A204.1 (cell line): Measurements from ENCODE around the gene FLVCR2.

Source experiments
- FAIRE-seq: peaks from 2 replicates; lab custom pipeline; 2012; peaks lifted over from hg19 to GRCh38; lab: Jason Lieb, UNC

The FLVCR2 gene

DNA sequence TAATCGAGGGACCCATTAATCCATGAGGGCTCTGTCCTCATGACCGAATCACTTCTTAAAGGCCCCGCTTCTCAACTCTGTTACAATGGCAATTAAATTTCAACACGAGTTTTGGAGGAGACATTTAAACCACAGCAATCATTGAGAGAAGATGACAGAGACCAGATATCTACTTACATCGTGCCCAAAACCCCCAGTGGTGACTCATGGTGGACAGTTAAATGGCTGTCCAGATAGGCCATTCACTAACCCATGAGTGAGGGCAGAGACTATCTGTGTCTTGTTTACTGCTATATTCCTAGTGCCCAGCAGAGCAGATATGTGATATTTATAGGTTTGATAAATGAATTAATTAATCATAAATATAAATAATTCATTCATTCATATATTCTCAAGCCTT, 20.0 kb upstream of the FLVCR2 start:
- FAIRE-seq, result no peak

- no peak for FAIRE-seq
Observed at GRCh38 chr14:75559045-75559444, 19.4 kb upstream of the FLVCR2 start.

DNA sequence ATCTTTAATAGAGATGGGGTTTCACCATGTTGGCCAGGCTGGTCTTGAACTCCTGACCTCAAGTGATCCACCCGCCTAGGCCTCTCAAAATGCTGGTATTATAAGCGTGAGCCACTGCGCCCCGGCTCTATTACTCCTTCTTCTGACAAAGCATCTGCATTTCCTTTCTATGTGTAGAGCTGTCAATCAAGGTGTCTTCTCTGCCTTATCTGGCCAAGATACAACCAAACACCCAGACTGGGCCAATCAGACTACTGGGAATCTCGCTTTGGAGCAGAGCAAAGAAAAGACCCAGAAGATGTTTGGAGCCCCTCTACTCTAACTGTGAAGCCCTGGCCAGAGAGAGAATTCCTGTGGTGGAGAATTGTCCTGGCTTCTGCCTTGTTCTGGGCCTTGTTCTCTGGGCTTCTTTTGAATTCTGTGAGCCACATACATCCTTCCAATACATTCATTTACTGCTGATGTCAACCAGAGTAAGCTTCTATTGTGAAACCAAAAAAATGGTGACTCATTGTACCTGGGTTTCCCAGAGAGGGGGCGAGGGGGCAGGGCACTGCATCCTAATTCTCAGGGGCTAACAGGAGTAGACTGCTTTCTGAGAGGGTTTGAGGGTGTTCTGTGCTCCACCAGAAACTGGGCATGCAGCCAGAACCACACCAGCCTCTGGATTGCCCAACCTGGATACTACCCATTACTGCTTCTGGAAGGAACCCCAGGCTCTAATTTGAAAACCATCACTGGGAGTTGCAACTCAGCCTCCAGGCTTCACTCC, 18.8 kb upstream of the FLVCR2 start:
- FAIRE-seq, result no peak

GRCh38 chr14:75561013-75561432, 17.4 kb upstream of the FLVCR2 start:
- no peak for FAIRE-seq

DNA sequence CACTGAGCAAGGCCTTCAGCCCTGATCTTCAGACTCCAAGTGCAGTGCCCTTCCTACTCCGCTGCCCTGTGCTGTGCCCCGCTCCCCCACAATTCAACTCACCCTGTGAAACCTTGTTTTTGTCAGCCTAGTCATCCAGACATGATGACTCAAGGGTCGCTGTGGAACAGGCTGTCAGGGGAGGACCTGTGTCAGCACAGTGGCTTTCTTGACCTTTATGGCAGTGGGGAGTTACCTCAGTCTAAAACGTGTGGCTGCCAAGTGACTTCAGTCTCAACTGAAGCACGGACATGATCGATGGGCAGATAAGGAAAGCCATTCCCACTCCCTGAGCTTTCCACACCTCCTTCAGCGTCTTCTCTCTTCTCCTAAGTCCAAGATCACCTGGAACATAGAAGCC, 16.3 kb upstream of the FLVCR2 start:
- no peak for FAIRE-seq

DNA sequence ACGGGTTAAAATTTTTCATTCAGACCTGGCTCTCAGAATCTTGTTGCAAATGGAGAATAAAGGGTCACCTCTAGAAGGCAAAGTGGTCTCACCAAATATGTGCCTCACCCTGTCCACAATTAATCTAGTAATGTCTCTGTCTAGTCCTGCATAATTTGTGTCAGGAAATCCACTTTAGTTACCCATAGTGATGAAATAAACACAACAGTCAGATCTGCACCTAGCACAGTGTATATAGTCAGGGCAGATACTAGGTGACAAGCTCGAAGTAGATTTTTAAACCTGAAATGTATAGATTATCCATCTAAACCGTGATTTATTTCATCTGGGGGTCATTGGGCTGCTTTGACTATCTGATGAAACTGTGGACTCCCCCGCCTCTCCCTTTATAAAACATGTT, 15.9 kb upstream of the FLVCR2 start:
- no peak for FAIRE-seq

DNA sequence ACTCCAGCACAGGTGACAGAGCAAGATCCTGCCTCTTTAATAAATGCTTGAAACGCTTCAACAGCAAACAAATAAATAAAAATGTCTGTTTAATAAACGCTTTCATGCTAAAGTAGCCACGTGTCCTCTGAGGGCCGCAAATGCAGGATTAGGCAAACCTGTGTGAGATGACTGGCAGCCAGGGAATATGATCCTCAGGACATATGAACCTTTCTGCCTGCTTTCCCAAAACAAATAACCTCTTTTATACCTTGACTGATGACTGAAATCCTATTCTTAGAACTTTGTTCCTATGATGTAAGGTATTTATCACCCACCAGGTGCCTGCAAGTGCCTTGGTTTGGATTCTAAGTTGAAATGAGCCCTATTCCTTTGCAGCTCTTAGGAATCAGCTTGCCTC, 14.5 kb upstream of the FLVCR2 start:
- no peak for FAIRE-seq

DNA sequence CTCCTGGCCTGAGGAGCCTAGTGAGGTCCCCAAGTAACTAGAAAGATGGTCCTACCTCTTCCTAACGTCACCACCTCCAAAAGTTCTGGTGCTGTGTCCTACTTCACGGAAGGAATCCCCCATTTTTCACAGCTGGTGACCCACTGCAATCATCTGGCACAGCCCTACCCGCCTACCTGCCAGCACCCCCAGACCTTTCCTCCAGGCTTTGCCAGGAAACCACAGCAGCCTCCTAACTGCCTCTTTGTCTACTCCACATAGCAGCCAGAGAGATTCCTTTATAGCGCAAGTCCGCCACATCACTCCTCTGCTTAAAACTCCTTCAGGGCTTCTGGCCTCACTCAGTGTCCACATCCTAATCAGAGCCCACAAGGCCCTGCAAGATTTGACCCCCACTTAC, 13.4 kb upstream of the FLVCR2 start:
- no peak for FAIRE-seq

GRCh38 chr14:75566321-75566720, 12.1 kb upstream of the FLVCR2 start:
- no peak for FAIRE-seq

- no peak for FAIRE-seq
Observed at GRCh38 chr14:75566752-75567151, 11.7 kb upstream of the FLVCR2 start.

GRCh38 chr14:75568140-75568539, 10.3 kb upstream of the FLVCR2 start:
- FAIRE-seq, result no peak

DNA sequence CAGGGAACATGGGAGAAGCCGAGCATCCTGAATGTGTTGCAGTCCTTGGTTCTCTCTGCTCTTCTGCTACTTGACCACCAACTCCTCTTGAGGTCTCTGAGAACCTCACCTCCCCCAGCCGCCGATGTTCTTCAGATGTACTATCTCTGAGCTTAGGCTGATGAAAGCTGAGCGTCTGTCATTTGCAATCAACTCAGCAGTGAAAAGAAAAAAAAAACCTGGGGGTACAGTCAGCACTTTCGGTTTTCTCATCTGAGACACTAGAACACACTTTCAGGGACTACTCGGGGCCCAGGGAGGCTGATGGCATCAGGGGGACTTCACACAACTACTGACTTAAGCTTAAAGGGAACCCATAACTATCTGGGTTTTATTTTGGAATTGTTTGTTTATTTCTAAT, 9.6 kb upstream of the FLVCR2 start:
- no peak for FAIRE-seq

DNA sequence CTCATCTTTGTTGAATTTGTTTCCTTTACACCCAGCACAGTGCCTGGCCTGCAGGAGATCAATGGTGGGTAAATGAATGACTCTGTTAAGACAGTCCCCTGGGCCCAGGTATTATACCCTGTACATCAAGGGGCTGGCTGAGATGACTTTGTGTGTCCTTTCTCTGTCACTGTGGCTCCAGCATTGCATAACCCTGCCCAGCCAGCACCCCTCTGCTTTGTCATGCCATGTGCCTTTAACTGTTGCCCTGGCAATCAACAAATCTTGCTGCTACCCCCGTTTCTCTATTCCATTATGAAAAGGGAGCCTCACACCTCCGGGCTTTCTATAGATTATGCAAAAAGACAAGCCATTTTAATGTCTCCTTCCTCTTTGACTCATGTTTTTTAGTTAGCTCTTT, 7.6 kb upstream of the FLVCR2 start:
- no peak for FAIRE-seq

DNA sequence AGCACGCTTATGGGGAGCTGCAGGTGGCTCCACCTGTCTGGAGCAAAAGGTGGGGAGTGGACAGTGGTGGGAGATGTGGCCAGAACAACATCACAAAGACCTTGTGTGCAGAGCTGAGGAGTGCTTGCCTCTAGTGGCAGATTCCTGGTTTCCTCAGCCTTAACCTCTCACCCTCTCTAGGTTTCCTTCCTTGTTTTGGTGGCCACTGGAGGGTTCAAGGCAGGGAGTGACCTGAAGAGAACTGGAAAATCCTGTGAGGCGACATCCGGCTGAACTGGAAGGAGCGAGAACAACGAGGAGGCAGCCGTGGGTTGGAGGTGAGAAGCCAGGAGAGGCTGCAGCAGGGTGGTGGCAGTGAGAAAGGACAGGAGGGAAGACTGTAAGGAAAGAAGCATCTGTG, 6.3 kb upstream of the FLVCR2 start:
- no peak for FAIRE-seq

DNA sequence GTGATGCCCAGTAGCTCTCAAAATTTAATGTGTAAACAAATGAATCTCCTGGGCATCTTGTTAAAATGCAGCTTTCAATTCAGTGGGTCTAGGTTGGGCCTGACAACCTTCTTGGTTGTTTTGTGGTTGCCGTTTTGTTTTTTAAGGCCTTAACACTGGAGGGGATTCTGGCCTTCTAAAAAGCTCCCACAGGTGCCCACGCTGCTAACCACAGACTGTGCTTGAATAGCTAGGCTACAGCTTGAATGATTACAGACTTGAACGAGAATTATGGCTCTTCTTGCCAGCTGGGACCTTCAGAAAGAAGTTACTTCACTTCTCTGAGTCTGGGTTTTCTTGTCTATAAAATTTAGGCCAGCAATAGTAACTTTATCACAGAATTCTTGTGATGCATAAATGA, 1.3 kb upstream of the FLVCR2 start:
- no peak for FAIRE-seq

- FAIRE-seq, result peak; percentile 71
Observed at GRCh38 chr14:75577729-75578101, 705 bp upstream of the FLVCR2 start.

DNA sequence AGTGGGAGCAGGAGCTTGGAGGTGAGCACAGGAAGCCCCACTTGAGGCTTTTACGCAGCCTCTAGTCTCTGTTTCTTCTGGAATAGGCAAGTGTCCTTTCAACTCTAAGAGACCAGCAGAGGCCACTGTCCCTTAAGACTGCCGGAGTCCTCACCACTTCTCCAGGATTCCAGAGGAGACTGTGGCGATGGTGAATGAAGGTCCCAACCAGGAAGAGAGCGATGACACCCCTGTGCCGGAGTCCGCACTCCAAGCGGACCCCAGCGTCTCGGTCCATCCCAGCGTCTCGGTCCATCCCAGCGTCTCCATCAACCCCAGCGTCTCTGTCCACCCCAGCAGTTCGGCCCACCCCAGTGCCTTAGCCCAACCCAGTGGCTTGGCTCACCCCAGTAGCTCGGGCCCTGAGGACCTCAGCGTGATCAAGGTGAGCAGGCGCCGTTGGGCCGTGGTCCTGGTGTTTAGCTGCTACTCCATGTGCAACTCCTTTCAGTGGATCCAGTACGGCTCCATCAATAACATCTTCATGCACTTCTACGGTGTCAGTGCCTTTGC, 442 bp downstream of the FLVCR2 start:
- FAIRE-seq, result no peak

DNA sequence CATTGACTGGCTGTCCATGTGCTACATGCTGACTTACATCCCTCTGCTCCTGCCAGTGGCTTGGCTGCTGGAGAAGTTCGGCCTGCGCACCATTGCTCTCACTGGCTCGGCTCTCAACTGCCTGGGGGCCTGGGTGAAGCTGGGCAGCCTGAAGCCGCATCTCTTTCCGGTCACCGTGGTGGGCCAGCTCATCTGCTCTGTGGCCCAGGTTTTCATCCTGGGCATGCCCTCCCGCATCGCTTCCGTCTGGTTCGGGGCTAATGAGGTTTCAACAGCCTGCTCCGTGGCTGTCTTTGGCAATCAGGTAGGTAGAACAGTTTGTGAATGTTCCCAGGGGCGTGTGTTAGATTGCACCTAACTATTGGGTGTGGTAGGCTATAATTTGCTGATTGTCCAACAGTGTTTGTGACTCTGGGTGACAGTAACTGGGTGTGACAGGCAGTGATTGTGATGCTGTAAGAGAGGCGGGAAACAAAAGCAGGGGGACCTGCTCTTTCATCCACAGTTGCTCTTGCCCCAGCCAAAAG, 981 bp downstream of the FLVCR2 start:
- no peak for FAIRE-seq

DNA sequence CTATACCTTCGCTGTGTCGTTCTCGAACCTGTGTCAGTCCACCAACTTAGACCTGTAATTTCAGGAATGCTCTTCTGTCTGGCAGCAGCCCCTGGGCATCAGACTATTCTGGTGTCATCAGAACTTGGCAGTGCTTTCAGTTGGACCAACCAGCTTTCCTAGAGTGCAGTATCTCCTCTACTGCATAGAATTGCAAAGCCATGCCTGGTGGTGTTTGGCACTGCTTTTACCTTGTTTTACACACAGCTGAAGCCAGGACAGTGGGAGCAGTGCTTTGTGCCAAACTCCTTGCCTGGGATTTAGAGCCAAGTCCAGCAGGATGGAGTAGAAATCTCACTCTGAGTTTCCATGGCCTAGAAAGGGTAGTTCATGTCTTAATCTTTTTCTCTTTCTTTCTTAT, 1.5 kb downstream of the FLVCR2 start:
- FAIRE-seq, result no peak

DNA sequence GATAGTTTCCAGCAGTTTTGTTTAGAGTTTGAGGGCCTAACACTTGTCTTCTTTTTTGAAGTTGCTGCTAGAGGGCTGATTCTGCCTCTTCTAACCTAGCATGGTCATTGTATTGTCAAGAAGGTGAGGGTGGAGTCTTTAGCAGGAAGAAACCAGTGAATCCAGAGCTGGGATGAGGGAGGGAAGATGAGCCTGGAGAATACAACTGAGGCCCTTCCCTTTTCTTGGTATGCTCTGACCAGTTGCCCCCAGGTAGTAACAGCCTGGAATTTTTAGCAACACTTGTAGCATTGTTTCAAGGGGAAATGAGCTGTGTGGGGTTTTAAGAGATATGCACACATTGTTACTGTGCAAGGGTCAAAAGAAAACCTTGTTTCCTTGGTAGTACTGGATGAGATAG, 9.0 kb downstream of the FLVCR2 start:
- no peak for FAIRE-seq

- no peak for FAIRE-seq
Observed at GRCh38 chr14:75589931-75590330, 11.5 kb downstream of the FLVCR2 start.

- FAIRE-seq, result no peak
Observed at GRCh38 chr14:75591331-75591946, 13.0 kb downstream of the FLVCR2 start.

GRCh38 chr14:75591987-75592575, 13.7 kb downstream of the FLVCR2 start:
- FAIRE-seq, result no peak
